ENCODE data around the gene SLC6A16.

Gene SLC6A16

GRCh38 chr19:49338023-49338677, 13.2 kb upstream of the SLC6A16 start:
- no peak overlapping the region for H3K4me3 ChIP-seq (ENCODE audit: low read depth, low read length)
- no peak overlapping the region for H3K27ac ChIP-seq
- peaks cover 16% of the 10 kb centered on the region for H3K36me3 ChIP-seq

DNA sequence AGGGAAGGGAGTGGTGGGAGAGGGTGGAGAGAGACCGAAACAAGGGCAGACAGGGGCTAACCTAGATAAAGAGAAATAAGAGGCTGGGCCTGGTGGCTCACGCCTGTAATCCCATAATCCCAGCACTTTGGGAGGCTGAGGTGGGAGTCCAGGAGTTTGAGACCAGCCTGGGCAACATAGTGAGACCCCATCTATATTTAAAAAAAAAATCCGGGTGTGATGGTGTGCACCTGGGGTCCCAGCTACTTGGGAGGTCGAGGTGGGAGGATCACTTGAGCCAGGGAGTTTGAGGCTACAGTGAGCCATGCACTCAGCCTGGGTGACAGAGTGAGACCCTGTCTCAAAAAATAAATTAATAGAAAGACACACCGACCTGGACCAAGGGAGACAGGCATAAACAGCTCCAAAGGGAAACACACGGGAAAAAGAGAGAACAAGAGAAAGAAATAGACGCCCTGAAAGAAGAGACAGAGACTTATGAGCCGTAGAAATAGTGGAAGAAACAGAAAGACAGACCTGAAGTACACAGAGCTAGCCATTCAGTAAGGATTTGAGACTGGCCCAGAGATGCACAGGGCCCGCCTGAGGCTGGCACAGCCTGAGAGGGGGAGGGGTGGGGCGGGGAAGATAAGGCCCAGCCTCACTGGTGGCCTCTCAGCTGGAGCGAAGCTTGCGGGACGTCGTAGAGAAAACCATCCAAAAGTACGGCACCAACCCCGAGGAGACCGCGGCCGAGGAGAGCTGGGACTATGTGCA, 12.5 kb upstream of the SLC6A16 start:
- TF ChIP-seq, protein P1, sequence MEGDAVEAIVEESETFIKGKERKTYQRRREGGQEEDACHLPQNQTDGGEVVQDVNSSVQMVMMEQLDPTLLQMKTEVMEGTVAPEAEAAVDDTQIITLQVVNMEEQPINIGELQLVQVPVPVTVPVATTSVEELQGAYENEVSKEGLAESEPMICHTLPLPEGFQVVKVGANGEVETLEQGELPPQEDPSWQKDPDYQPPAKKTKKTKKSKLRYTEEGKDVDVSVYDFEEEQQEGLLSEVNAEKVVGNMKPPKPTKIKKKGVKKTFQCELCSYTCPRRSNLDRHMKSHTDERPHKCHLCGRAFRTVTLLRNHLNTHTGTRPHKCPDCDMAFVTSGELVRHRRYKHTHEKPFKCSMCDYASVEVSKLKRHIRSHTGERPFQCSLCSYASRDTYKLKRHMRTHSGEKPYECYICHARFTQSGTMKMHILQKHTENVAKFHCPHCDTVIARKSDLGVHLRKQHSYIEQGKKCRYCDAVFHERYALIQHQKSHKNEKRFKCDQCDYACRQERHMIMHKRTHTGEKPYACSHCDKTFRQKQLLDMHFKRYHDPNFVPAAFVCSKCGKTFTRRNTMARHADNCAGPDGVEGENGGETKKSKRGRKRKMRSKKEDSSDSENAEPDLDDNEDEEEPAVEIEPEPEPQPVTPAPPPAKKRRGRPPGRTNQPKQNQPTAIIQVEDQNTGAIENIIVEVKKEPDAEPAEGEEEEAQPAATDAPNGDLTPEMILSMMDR (IDR thresholded peaks at IDR 0.05; ENCODE audit: low read depth, low read length), result no peak
- Histone ChIP-seq H3K27me3 (ENCODE audit: insufficient read depth, low read depth, severe bottlenecking) (no peaks in the 10 kb centered on the region), H3K36me3 (peaks cover 13% of the 10 kb centered on the region), H3K27ac (no peak overlapping the region), H3K4me3 (ENCODE audit: low read depth, low read length) (no peak overlapping the region), H3K9me3 (ENCODE audit: severe bottlenecking) (no peaks in the 10 kb centered on the region)
- no peak for DNase-seq

More at GRCh38 chr19:49338023-49338677, 13.2 kb upstream of the SLC6A16 start:
- TF ChIP-seq, protein P1 (IDR thresholded peaks at IDR 0.05; ENCODE audit: low read depth, low read length), result no peak
- Histone ChIP-seq H3K9me3 (ENCODE audit: severe bottlenecking) (no peaks in the 10 kb centered on the region), H3K27me3 (ENCODE audit: insufficient read depth, low read depth, severe bottlenecking) (no peaks in the 10 kb centered on the region)
- no peak for DNase-seq

DNA sequence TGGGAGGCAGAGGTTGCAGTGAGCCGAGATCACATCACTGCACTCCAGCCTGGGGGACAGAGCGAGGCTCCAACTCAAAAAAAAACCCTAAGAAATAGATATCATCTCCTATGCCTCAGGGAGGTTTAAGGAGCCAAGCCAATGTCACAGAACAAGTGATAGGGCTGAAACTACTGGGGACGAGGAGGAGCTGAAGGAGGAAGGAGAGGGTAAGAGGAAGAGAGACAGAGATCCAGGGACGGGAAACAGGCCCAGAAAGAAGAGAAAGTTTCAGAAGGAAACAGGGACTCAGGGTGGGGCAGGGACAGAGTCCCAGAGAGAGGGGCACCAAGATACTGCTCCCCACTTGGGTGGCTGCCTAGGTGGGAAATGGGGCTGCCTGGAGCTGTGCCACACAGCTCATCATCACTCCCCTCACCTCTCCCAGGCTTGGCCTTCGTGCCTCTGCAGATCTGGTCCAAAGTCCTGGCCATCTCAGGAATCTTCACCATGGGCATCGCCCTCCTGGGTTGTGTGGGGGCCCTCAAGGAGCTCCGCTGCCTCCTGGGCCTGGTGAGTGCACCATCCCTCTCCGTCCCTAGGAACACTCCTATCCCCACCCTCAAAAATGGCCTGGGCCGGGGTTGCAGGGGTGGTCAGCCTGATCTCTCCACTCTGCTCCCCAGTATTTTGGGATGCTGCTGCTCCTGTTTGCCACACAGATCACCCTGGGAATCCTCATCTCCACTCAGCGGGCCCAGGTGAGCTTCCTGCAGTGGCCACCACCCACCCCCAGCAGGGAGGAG, 11.7 kb upstream of the SLC6A16 start:
- no peak overlapping the region for H3K27ac ChIP-seq
- H3K9me3 ChIP-seq (ENCODE audit: severe bottlenecking), result no peaks in the 10 kb centered on the region
- H3K27me3 ChIP-seq (ENCODE audit: insufficient read depth, low read depth, severe bottlenecking), result no peaks in the 10 kb centered on the region
- DNase-seq, result no peak
- H3K36me3 ChIP-seq, result peaks cover 9% of the 10 kb centered on the region
- no peak overlapping the region for H3K4me3 ChIP-seq (ENCODE audit: low read depth, low read length)
- TF ChIP-seq, protein P1 (IDR thresholded peaks at IDR 0.05; ENCODE audit: low read depth, low read length), result no peak

DNA sequence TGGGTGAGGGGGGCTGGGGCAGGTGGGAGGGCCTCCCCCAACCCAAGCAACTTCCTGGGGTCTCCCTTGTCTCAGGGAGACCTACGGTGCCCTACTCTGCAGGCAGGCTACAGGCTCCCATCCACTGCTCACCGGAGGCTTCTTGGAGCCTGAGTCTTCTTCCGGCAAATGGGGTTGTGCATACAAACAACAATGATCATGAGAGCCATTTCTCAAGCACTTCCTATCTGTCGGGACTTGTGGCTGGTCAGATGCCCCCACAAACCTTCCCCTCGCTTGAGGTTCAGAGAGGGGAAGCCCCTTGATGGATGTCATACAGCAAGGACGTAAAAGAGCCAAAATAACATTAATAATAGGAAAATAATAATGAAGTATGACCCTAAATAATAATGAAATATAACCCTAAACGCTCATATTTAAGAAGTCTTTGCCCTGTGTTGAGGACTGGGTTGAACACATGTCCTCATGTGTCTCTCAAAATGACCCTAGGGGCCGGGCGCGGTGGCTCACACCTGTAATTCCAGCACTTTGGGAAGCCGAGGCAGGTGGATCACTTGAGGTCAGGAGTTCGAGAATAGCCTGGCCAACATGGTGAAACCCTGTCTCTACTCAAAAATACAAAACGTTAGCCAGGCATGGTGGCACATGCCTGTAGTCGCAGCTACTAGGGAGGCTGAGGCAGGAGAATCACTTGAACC, 10.9 kb upstream of the SLC6A16 start:
- Histone ChIP-seq H3K4me3 (ENCODE audit: low read depth, low read length) (no peak overlapping the region), H3K27me3 (ENCODE audit: insufficient read depth, low read depth, severe bottlenecking) (no peaks in the 10 kb centered on the region), H3K36me3 (peaks cover 1% of the 10 kb centered on the region; the same call in 1 of the 2 replicates), H3K27ac (no peak overlapping the region), H3K9me3 (ENCODE audit: severe bottlenecking) (no peaks in the 10 kb centered on the region)
- no peak for DNase-seq
- TF ChIP-seq, protein P1 (IDR thresholded peaks at IDR 0.05; ENCODE audit: low read depth, low read length), result no peak

GRCh38 chr19:49335071-49335783, 10.2 kb upstream of the SLC6A16 start, which contains the start of gene CD37:
CD37 (plus strand) TSS chr19:49335406; CDS start chr19:49335541, 135 bp downstream.
- Histone ChIP-seq H3K9me3 (ENCODE audit: severe bottlenecking) (no peaks in the 10 kb centered on the region), H3K27ac (no peak within 1 kb of the TSS), H3K36me3 (peaks cover 2% of the 10 kb centered on the region; the same call in 1 of the 2 replicates), H3K27me3 (ENCODE audit: insufficient read depth, low read depth, severe bottlenecking) (no peaks in the 10 kb centered on the region), H3K4me3 (ENCODE audit: low read depth, low read length) (no peak within 1 kb of the TSS)
- TF ChIP-seq, protein P1 (IDR thresholded peaks at IDR 0.05; ENCODE audit: low read depth, low read length), result no peak
- no peak for DNase-seq

All from WERI-Rb-1 (cell line).